ENCODE results near the gene VWA2.

VWA2 gene

DNA sequence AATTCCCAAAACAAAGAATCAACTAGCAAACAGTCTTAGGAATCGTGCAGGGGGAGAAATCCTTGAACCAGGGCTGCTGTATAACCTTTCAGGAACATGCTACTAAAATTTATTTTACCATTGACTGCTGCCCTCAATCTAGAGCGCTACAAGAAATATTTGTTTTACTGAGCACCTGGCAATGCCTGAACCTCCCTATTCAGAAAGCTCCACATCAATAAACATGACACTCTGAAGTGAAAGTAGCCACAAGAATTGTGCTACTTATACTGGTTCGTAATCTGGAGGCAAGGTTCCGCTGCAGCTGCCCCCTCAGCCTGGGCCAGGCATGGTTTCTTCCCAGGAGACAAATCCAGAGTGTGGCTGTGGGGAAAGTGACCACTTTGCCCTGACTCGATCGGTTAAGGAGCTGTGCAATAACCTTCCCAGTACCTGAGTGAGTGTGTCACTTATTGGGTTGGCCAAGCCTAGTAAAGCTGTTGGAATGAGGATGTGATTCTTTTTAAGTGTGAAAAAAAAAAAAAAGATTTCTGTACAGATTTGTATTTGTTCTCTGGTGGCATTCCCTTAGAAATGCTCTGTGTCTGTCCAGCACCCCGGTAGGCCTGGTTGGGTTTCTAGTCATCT is 7.7 kb downstream of the VWA2 start:
- DNase-seq (ENCODE audit: low spot score): no peak

DNA sequence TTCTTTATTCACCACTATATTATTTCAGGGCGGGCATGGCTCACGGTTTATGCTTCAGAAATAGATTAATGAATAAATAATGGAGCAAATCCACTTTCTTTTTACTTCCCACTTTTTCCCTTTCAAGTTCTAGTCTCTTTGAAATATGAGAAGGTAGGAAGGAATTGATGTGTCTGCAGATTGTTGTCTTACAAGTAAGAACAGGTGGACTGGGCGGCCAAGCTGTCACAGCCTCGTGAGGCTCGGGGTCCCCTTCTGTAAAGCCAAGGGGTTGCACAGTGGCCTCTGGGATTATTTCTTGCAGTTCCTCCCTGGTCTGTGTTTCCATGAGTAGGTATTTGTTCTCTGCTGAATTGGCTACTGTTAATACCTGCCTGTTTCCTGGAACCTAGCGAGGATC is 11.2 kb downstream of the VWA2 start:
- no peak for DNase-seq (ENCODE audit: low spot score)

DNA sequence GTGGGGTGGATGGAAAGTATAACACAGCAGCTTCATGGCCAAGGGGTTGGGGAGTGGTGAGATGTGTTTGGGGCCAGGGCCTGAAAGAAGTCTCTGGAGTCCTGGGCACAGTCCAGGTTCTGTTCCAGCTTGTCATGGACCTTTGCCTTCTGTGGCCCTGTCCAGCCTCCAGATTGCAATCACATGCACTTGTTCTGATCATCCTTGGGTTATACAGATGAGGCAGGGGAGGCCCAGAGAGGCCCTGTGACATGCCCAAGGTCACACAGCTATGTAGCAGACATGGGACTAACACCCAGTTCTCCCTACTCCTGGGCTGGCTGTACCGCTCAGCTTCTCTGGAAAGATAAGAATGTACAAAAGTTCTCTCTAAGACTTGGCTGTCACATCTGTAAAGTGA is 11.7 kb downstream of the VWA2 start:
- no peak for DNase-seq (ENCODE audit: low spot score)

DNA sequence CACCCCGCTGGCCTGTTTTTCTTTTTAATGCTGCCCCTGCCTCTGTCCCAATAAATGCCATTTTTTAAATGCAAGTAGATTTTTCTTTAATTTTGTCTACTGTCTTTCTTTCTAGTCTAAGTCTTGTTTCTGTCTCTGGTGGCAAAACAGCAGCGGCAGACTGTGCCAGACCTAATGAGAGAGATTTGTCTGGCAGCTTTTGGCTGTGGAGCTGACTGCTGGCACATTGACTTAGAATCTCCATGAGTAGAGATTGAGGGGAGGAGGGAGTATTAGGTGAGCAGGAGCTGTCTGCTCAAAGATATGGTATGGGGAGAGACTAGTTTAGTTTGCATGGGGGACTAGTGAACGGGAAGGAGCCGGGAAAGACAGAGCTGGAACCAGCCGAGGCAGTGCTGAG is 13.0 kb downstream of the VWA2 start:
- DNase-seq (ENCODE audit: low spot score): peak; percentile 15

DNA sequence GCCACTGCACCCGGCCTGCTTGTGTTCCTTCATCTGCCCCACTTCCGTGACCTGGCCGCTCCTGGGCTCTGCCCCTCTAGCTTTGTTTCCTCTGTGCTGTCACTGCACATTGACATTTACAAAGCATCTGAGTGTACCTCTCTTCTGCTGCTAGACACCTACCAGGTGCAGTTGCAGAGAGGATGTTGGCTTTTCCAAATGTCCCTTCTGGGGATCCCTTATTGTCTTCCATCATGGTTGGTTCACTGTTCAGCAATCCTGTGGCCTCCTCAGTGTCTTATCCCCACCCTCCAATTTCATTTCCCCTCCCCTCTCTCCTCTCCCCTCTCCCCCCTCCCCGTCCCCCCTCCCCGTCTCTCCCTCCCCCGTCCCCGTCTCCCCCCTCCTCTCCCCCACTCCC is 13.8 kb downstream of the VWA2 start:
- DNase-seq (ENCODE audit: low spot score): no peak

DNA sequence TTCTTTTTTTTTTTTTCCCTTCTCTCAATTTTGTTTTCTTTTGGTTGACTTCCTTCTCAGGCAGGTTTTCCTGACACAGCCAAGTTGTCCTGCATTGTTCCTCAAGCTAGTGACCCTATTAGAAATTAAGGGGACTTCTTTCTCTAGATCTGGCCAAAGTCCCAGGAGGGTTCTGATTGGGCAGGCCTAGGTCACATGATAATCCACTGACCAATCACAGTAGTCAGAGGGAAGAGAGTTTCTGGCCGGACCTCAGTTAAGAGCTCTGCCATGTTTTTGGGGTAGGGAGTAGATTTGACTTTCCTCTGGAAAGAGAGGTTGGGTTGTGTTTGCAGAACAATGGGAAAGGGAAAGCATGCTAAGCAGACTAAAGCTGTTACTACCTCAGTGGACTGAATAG is 16.2 kb downstream of the VWA2 start:
- no peak for DNase-seq (ENCODE audit: low spot score)

DNA sequence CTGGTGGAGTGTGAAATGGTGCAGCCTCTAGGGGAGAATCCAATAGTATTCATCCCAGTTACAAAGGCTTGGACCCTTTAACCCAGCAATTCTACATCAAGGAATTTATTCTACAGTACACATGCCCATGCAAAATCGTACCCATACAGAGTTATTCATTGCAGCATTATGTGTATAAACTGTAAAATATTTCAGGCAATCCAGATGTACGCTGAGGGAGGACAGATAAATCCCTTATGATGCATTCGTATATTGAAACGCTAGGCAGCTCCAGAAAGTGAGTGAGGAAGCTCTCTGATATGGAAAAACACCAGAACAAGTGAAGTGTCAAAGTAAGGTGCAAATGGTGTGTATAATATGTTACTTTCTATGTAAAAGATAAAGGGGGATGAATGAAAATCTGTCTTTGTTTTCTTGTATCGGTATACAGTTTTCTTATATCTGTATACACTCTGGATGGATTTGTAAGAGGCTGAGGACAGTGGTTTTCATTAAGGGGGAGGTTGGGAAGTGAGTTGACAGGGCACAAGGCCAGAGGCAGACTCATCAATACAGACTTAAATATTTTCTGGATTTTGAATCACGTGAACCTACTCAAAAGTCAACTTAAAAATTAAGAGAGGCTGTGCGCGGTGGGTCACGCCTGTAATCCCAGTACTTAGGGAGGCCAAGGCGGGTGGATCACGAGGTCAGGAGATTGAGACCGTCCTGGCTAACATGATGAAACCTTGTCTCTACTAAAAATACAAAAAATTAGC is 17.1 kb downstream of the VWA2 start:
- no peak for DNase-seq (ENCODE audit: low spot score)

DNA sequence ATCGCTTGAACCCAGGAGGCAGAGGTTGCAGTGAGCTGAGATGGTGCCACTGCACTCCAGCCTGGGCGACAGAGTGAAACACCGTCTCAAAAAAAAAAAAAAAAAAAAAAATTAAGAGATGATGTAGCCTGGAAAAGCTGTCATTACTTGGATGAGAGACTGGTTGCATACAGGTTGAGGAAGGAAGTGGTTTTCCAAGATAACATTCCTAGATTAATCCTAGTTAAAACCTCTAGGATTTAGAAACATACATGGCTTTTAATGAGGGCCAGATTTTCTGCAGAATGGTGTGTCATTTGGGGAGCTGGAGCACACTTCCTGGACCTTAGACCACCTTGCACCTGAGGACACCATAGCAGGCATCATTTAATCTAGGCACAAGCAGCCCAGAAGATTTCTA is 17.8 kb downstream of the VWA2 start:
- no peak for DNase-seq (ENCODE audit: low spot score)

DNA sequence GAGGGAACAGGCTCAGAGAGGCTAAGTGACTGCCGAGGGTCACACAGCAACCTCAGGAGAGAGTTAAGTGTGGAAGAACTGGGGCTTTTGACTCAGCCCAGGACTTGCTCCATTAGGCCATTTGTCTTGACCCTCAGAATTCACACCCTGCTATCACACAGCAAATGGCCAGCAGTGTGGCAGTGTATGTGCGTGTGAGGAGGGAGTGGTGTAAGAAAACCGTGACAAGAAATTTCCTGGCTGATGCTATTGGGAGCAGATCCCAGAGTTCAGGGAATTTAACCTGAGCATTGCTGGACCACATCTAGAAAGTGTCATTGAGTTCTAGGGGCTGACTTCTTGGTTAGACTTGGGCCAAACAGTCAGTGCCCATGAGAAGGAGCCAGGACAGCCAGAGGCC is 18.4 kb downstream of the VWA2 start:
- DNase-seq (ENCODE audit: low spot score): no peak

DNA sequence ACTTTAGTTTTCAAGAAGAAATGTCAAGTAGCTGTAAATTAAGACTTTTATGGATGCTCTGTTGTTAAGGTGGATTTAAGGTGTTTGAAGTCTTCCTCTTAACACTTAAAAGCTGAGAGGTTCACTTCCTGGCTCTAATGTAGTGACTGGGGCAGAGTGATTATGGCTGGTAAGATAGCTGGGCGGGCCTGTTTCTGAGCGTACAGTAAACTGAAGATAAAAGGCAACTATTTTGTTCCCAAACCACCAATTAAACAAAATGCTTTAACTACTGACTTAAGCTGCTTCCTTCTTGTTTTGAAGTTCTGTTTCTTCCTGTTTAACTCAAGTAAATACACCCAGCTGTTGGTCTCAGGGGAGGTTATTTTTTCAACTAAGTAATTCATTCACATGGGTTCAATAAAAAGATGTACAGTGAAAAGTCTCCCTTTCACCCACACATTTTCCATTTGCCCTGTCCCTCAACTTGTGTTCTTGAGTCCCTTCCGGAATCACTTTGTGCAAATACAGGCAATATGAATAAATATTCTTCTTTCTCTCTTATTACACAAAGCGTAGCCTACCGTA is 19.3 kb downstream of the VWA2 start:
- DNase-seq (ENCODE audit: low spot score): no peak

DNA sequence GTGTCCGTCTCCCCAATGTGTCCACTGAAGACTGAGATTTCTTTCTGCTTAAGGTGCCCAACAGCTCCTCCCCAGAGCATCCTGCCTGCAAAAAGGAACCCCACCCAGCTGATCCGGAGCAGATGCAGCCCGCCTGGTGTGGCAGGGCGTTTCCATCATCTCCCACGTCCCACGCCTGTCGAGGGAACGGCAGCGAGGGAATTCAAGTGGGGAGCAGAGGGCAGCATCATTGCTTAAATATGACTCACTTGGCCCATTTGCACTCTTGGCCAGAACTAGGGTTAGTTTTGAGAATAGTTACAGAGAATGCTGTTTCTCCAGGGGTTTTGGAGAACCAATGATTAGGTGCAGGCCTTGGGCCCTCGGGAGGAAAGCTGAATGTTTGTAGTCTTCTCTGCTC is 20.8 kb downstream of the VWA2 start:
- no peak for DNase-seq (ENCODE audit: low spot score)

DNA sequence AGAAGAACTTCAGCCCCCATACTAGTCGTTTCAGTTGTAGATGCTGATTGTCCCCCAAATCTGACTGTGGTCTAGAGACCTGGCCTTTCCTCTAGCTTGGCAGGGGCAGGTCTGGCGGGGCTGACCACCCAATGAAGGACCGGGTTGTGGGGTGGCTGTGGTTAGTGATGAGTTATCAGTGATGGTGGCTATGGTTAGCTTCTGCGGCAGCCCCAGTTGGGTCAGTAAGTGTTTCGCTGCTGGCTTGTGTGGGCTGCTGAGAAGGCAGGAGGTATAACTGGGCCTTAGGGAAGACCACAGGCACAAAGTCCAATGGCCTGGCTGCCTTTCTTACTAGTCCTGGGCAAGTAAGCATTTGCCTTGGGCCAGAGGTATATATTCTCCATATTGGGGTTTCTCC is 21.3 kb downstream of the VWA2 start:
- no peak for DNase-seq (ENCODE audit: low spot score)

DNA sequence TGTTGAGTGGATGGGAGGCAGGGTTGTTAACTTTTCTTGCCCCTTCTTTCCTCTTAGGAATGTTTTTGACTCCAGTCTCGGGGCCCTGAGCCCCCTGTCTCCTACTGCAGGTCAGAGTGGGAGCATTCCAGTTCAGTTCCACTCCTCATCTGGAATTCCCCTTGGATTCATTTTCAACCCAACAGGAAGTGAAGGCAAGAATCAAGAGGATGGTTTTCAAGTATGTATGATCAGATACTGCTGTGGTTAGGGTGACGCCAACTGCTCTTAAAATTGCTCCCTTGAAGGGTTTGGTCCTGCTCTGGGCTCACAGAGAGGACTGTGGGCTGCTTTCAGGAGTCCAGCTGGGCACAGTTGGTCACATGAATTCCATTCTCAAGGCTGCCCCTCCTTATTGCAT is 22.0 kb downstream of the VWA2 start:
- DNase-seq (ENCODE audit: low spot score): no peak

DNA sequence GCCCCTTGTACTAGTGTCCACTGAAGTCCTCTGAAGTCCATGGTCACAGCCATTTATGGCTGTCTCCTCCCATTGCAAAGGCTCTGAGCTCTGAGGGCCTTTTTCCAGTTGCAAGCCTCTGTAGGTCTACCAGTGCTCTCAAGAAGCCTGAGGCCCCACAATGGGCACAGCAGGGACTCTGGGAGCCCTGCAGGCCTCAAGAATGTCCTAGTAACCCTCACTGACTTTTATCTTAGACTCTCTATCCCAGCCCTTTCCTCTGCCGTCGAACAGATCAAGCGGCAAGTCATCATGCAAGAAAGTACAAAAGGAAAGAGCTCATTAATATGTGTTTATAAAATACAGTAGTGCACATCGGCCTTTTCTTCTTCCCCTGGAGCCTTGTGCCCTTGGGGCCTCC is 23.4 kb downstream of the VWA2 start:
- no peak for DNase-seq (ENCODE audit: low spot score)

DNA sequence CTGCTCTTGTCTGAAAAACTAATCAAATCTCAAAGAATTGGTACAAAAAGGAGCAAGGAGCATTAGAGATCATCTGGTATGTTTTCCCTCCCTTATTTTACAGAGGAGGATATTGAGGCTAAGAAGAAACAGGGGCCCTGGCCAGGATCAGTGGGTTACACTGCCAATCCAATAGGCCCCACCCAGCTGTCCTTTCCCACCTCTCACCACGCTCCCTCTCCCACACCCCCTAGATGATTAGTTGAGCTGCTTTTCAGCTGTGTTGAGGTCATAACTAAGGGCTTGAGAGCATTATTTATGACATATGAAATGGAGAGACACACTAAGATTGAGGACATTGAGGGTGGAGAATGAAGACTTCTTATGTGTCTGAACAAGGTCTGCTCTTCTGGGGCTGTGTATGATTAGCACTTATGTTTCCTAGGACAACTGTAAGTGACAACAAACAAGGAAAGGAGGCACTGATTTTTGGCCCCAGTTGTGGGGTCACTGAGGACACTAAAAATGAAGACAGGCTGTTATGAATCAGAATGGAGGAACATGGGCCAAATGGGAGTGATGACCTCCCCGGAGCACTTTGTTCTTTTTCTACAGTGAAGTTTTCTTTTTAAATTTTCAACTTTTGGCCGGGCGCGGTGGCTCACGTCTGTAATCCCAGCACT is 26.5 kb downstream of the VWA2 start:
- DNase-seq (ENCODE audit: low spot score): no peak

DNA sequence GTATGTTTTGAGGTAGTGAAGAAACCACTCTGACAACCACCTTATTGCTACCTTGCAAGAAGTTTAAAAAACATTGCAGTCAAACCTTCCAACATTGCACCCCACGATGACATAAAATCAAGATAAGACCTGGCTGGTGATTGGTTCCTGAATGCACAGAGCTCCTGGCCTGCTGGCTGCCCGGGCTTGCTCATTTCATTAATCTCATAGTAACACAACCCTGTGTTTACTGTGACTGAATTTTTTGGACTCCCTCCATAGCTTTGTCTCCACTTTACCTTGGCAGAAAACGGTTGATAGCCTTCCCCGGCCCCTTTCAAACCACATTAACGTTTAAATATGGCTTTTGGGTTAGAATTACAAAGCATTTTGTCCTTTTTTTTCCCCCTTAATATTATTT is 27.5 kb downstream of the VWA2 start:
- DNase-seq (ENCODE audit: low spot score): no peak

DNA sequence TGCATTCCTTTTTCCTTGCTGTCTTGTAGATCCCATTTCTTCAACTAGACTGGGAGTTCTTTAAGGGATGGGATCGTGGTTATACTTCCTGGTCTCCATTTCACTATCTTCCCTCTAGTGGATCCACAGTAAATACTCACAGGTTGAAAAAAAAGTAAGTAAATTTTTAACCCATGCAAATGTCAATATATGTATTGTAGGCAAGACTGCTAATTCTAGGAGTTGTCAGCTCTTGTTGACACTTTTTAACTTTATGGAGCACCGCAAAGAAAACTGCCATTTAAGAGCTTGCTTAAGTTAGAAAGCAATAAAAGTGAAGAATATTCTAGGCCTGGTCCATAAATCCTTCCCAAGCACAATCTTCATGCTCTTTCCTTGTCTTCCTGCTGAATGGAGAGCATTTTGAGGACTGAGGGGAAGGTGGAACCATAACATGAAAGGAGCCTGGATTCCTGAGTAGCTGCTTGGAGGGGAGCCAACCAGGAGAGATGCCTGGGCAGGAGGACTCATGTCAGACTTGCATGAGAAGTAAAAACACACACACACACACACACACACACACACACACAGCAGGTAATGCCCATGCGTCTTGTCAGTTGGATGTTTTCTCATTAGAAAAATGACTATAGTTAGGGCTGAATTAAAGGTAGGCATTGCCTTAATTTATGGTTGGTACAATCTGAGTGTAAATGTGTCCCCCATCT is 32.2 kb downstream of the VWA2 start:
- no peak for DNase-seq (ENCODE audit: low spot score)

DNA sequence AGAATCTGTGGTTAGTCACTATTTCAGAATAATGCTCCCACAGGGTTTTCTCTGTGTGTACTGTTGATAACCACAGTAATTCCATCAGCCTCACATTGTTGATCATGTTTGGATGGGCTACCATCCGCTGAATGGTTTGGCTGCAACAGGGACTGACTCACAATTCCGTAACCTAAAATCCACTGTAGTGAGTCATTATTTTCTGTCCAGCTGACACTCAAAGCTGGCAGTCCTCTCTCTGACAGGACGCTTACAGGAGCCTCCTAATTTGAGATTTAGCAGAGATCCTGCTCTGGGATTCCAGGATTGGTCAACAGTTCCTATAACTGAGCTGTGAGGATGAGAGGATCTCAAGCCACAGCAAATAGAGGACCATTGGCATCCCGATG is 32.7 kb downstream of the VWA2 start:
- no peak for DNase-seq (ENCODE audit: low spot score)

DNA sequence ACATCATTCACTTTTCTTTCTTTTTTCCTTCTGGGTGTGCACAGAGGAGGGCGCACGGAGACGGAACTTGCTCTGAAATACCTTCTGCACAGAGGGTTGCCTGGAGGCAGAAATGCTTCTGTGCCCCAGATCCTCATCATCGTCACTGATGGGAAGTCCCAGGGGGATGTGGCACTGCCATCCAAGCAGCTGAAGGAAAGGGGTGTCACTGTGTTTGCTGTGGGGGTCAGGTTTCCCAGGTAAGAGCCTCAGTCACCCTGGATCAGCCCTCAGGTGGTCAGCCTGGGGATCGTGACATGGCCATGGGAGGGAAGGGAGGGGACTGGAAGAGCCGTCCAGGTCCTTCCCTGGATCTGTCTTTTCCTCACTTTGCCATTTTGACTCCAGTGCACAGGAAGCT is 33.6 kb downstream of the VWA2 start:
- no peak for DNase-seq (ENCODE audit: low spot score)

DNA sequence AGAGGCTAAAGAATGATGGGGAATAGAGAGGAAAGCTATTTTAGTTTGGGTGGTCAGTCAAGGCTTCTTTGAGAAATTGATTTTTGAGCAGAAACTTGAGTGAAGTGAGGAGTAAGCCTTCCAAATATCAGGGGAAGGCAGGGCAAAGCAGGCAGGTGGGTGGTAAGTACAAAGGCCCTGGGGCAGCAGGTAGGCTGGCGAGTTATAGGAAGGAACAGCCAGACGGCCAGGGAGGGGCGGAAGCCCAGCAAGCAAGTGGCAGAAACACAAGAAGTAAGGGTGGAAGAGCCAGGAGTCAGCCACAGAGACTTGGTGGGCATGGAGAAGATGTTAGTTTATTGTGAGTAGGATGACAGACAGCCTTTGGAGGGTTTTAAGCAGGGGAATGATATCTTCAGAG is 34.9 kb downstream of the VWA2 start:
- DNase-seq (ENCODE audit: low spot score): no peak

DNA sequence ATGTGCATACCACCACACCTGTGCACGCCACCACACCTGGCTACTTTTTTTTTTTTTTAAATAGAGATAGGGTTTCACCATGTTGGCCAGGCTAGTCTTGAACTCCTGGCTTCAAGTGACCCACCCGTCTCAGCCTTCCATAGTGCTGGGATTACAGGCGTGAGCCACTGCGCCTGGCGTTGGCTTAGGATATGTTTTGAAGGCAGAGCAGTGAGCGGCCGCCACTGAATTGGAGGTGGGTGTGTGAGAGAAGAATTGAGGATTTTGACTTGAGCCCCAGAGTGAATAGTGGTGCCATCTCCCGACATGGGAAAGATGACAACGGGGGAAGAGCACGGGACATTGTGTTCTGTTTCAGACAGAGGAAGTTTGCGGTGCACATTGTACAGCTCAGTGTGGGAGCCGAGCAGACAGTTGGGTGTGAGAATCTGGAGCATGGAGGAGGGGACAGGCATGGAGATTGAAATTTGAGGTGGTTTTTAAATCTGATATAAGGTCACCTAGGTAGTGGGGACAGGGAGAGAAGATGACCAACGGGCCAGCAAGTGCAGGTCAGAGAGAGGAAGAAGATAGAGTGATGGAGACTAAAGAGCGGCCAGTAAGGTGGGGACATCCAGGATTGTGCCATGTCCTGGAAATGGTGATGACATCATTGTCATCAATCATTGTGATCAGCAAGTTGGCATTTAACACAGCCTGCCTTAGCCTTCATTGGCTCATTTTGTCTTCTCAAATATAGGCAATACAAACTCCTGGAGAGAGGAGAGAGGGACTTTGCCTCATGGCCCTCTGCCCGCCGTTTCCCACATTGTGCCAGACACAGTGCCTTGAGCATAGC is 35.8 kb downstream of the VWA2 start:
- DNase-seq (ENCODE audit: low spot score): no peak

DNA sequence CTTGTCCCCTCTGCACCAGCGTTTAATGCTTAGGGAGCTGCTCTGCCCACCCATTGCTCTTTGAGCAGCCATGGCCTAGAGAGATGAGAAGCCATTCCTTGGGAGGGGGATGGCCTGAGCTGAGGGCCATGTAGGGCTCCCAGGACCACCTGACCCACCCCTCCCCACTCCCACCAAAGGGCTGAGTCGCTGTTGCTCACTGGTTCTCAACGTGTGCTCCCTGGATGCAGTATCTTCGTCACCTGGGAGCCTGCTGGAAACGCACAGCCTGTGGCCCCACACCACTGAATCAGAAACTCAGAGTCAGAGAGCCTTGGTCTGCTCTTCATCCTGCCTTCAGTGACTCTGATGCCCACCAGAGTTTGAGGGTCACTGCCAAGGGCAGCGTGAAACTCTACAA is 37.0 kb downstream of the VWA2 start:
- no peak for DNase-seq (ENCODE audit: low spot score)

Data from Ammon's horn (tissue), 1 donor.